H1 (cell line): ENCODE measurements around the gene BBX. TPM values are rescaled to one million over a fixed set of nuclear protein-coding genes. Genes with fewer than 3 reads are reported as not detected.

Experiments used
- CTCF ChIA-PET: fragments of 300-600 bp; sonication (Branson Sonifier 250); formaldehyde crosslinking; loops from one replicate; lab custom pipeline; 2021; ENCODE audit not compliant: partially characterized antibody; lab: Charles Lee
- POLR2A ChIA-PET: fragments of 300-600 bp; sonication (Branson Sonifier 250); formaldehyde crosslinking; loops from one replicate; lab custom pipeline; 2021; ENCODE audit warnings: inconsistent platforms; ENCODE audit not compliant: partially characterized antibody; lab: Charles Lee
- DNase-seq, 2 experiments: peaks; one replicate each; pipeline versions ENCODE4 v3.0.0 to v3.0.0-alpha.2; 2010 to 2022; ENCODE audit warnings: low spot score in 2 of 2, low read depth in 1 of 2, mixed read lengths in 1 of 2
- FAIRE-seq: peaks from 2 replicates; lab custom pipeline; 2011; peaks lifted over from hg19 to GRCh38; lab: Jason Lieb, UNC
- H2AFZ ChIP-seq: 2 replicates; pipeline ENCODE4 v1.8.1; 2012; ENCODE audit warnings: low read length, inconsistent platforms
- H2AK5ac ChIP-seq: 2 replicates; pipeline ENCODE4 v1.6.1; 2013; ENCODE audit warnings: low read depth, low read length
- H2BK120ac ChIP-seq: replicated peaks from 2 replicates; pipeline ENCODE3; 2013; ENCODE audit warnings: low read depth, low read length, inconsistent platforms
- H2BK12ac ChIP-seq: 2 replicates; pipeline ENCODE4 v1.6.1; 2013; ENCODE audit warnings: low read depth, low read length
- H2BK15ac ChIP-seq: 2 replicates; pipeline ENCODE4 v1.6.1; 2013; ENCODE audit warnings: low read length
- H2BK20ac ChIP-seq: 2 replicates; pipeline ENCODE4 v1.6.1; 2013; ENCODE audit warnings: low read length
- H2BK5ac ChIP-seq: 2 replicates; pipeline ENCODE4 v1.6.1; 2013; ENCODE audit warnings: low read depth, low read length
- H3K14ac ChIP-seq: 2 replicates; pipeline ENCODE4 v1.6.1; 2013; ENCODE audit warnings: inconsistent platforms; ENCODE audit not compliant: insufficient read length
- H3K18ac ChIP-seq: 2 replicates; pipeline ENCODE4 v1.6.1; 2013; ENCODE audit warnings: low read length; ENCODE audit errors: extremely low read depth
- H3K23ac ChIP-seq: 2 replicates; pipeline ENCODE4 v1.6.1; 2013; ENCODE audit warnings: inconsistent platforms; ENCODE audit not compliant: insufficient read length
- H3K23me2 ChIP-seq: 2 replicates; pipeline ENCODE4 v1.6.1; 2013; ENCODE audit warnings: low read depth, low read length
- H3K27ac ChIP-seq: 2 replicates; pipeline ENCODE4 v1.6.1; 2011; ENCODE audit warnings: low read depth, low read length, inconsistent platforms
- H3K27me3 ChIP-seq, 4 experiments: replicated peaks in 1 of 4; 1 replicate in 1 of 4; 2 replicates in 3 of 4; pipeline versions ENCODE4 v1.6.1 to v1.8.1; 2011 to 2013; ENCODE audit warnings: low read length in 3 of 4, mild to moderate bottlenecking in 3 of 4, inconsistent platforms in 2 of 4, mixed read lengths in 2 of 4, moderate library complexity in 1 of 4; ENCODE audit not compliant: control insufficient read depth in 3 of 4, insufficient read depth in 3 of 4; ENCODE audit errors: extremely low read depth in 1 of 4
- H3K36me3 ChIP-seq, 4 experiments: 2 replicates each; pipeline versions ENCODE4 v1.6.1 to v1.8.1; 2011 to 2013; ENCODE audit warnings: mild to moderate bottlenecking in 4 of 4, low read length in 3 of 4, moderate library complexity in 2 of 4, control low read depth in 1 of 4, inconsistent platforms in 1 of 4; ENCODE audit not compliant: insufficient read depth in 4 of 4, control insufficient read depth in 2 of 4
- H3K4ac ChIP-seq: replicated peaks from 2 replicates; pipeline ENCODE3; 2013; ENCODE audit warnings: low read length, low read depth, mixed read lengths, inconsistent platforms; ENCODE audit not compliant: insufficient read length
- H3K4me1 ChIP-seq, 4 experiments: replicated peaks in 1 of 4; 1 replicate in 1 of 4; 2 replicates in 3 of 4; pipeline versions ENCODE4 v1.6.1 to v1.8.1; 2011 to 2013; ENCODE audit warnings: low read length in 3 of 4, inconsistent platforms in 2 of 4, mixed read lengths in 1 of 4; ENCODE audit not compliant: insufficient read depth in 4 of 4, control insufficient read depth in 3 of 4
- H3K4me2 ChIP-seq, 2 experiments: 2 replicates each; pipeline versions ENCODE4 v1.6.1 to v1.8.1; 2011 to 2013; ENCODE audit warnings: low read depth in 2 of 2, low read length in 2 of 2, control low read depth in 1 of 2, inconsistent platforms in 1 of 2, mild to moderate bottlenecking in 1 of 2; ENCODE audit not compliant: insufficient read depth in 1 of 2
- H3K4me3 ChIP-seq, 4 experiments: fragments of 200-600, 300-600 bp in 1 of 4; sonication (generic), shearing (Covaris generic), sonication (Bioruptor Twin) in 1 of 4; 2 replicates each; pipeline versions ENCODE4 v1.5.1 to v1.8.1; 2011 to 2016; ENCODE audit warnings: low read length in 4 of 4, low read depth in 3 of 4, control low read depth in 2 of 4, inconsistent platforms in 2 of 4, mild to moderate bottlenecking in 2 of 4, mixed read lengths in 1 of 4, moderate library complexity in 1 of 4; ENCODE audit not compliant: insufficient read depth in 2 of 4; ENCODE audit errors: extremely low read depth in 1 of 4
- H3K56ac ChIP-seq: replicated peaks from 2 replicates; pipeline ENCODE3; 2013; ENCODE audit warnings: low read depth, mild to moderate bottlenecking, mixed read lengths, low read length, inconsistent platforms; ENCODE audit not compliant: insufficient read length
- H3K79me1 ChIP-seq: 2 replicates; pipeline ENCODE4 v1.6.1; 2013; ENCODE audit warnings: low read depth, low read length, control low read depth
- H3K79me2 ChIP-seq, 2 experiments: 2 replicates each; pipeline versions ENCODE4 v1.6.1 to v1.8.1; 2012 to 2013; ENCODE audit warnings: low read length in 2 of 2, mild to moderate bottlenecking in 2 of 2, inconsistent platforms in 1 of 2; ENCODE audit not compliant: insufficient read depth in 2 of 2, control insufficient read depth in 1 of 2
- H3K9ac ChIP-seq, 4 experiments: replicated peaks in 1 of 4; 1 replicate in 1 of 4; 2 replicates in 3 of 4; pipeline versions ENCODE4 v1.6.1 to v1.8.1; 2011 to 2013; ENCODE audit warnings: low read depth in 3 of 4, low read length in 3 of 4, control low read depth in 2 of 4, mild to moderate bottlenecking in 2 of 4, moderate library complexity in 2 of 4, inconsistent platforms in 1 of 4; ENCODE audit errors: extremely low read depth in 1 of 4
- H3K9me3 ChIP-seq, 2 experiments: 2 replicates each; pipeline versions ENCODE4 v1.6.1 to v1.8.1; 2012 to 2013; ENCODE audit warnings: mild to moderate bottlenecking in 2 of 2, moderate library complexity in 2 of 2, control low read depth in 1 of 2, inconsistent platforms in 1 of 2, low read depth in 1 of 2, low read length in 1 of 2, mixed read lengths in 1 of 2; ENCODE audit not compliant: insufficient read depth in 2 of 2
- H4K20me1 ChIP-seq, 2 experiments: replicated peaks in 1 of 2; 2 replicates each; pipeline versions ENCODE3 to v1.8.1; 2011 to 2013; ENCODE audit warnings: inconsistent platforms in 2 of 2, low read length in 2 of 2, mild to moderate bottlenecking in 1 of 2; ENCODE audit not compliant: insufficient read depth in 2 of 2, control insufficient read depth in 1 of 2
- H4K5ac ChIP-seq: 2 replicates; pipeline ENCODE4 v1.6.1; 2013; ENCODE audit warnings: low read length, low read depth, mixed read lengths, inconsistent platforms; ENCODE audit not compliant: insufficient read length
- H4K8ac ChIP-seq: 2 replicates; pipeline ENCODE4 v1.8.0; 2013; ENCODE audit warnings: mild to moderate bottlenecking, moderate library complexity, low read length, inconsistent platforms; ENCODE audit not compliant: insufficient read depth; ENCODE audit errors: extremely low read depth
- H4K91ac ChIP-seq: replicated peaks from 2 replicates; pipeline ENCODE3; 2013; ENCODE audit warnings: low read length, mixed read lengths, inconsistent platforms; ENCODE audit not compliant: insufficient read length
- POLR2A ChIP-seq, 2 experiments: IDR thresholded peaks; 1 replicate in 1 of 2; 2 replicates in 1 of 2; pipeline ENCODE4 v1.6.1; 2011; ENCODE audit warnings: low read depth in 2 of 2, low read length in 2 of 2, mild to moderate bottlenecking in 2 of 2; ENCODE audit errors: control extremely low read depth in 1 of 2
- SP1 ChIP-seq: IDR thresholded peaks from 2 replicates; pipeline ENCODE4 v1.6.1; 2011; ENCODE audit warnings: low read depth, low read length
- WGBS, 2 experiments: shearing (Covaris generic) in 1 of 2; methylation state at CpG; one replicate each; pipeline versions ENCODE4 v1.1.6 to v1.1.7; 2013 to 2015; ENCODE audit warnings: low lambda C conversion rate in 2 of 2, mixed read lengths in 2 of 2, inconsistent platforms in 1 of 2, low coverage in 1 of 2, missing lambda C conversion rate in 1 of 2; ENCODE audit not compliant: insufficient replicate concordance in 2 of 2, insufficient coverage in 1 of 2, insufficient read length in 1 of 2; ENCODE audit errors: extremely low coverage in 1 of 2, missing lambda C conversion rate in 1 of 2; 5-methylcytosine and 5-hydroxymethylcytosine counted together
- polyA plus RNA-seq, 7 experiments: library from polyadenylated mRNA; depleted of rRNA in 3 of 7; stranded (reverse) in 5 of 7; unstranded in 2 of 7; fragments of >200 nt in 5 of 7; fragments of 200-250 nt in 2 of 7; gene quantifications; 1 replicate in 5 of 7; 2 replicates in 1 of 7; 4 replicates in 1 of 7; pipeline versions ENCODE4 v1.2.1 to v1.2.3, GENCODE V29; 2011 to 2013; ENCODE audit warnings: missing spikeins in 2 of 7, mixed read lengths in 2 of 7
- total RNA-seq: library from RNA; stranded (reverse); fragmentation: NEBNext Ultra II Directional; extraction: Animal tissue kit (Norgen Biotek cat#: 25700); gene quantifications from 2 replicates; pipeline ENCODE4 v1.2.1, GENCODE V29; 2021

Gene BBX
- total and polyA plus RNA-seq, 2 of the 8 experiments (the other 6 are each of a cell fraction or from before 2014, with no cell fraction given), result 11.0 to 42.5 TPM

- Histone ChIP-seq H3K56ac (no peak overlapping the region), H3K9ac (no peak overlapping the region), H4K91ac (no peak overlapping the region), H4K5ac (no peak overlapping the region), H4K8ac (no peak overlapping the region), H3K9me3 (no peaks in the 10 kb centered on the region), H2AK5ac (no peak overlapping the region), H3K23ac (no peak overlapping the region), H3K79me2 (peaks cover 0 to 2% of the 10 kb centered on the region in 2 experiments; a peak in 1 of 4 replicates), H3K4me3 (no peak overlapping the region), H3K4me2 (no peak overlapping the region), H3K4me1 (0 out of 7 replicates have a peak, but pooled peaks cover 0 to 2% (median 0%) of the 10 kb centered on the region in 4 experiments), H3K79me1 (no peaks in the 10 kb centered on the region; the same call in 1 of the 2 replicates), H2BK120ac (no peak overlapping the region), H2BK20ac (no peak overlapping the region), H3K14ac (no peak overlapping the region), H2BK12ac (no peak overlapping the region), H3K36me3 (no peaks in the 10 kb centered on the region), H3K27me3 (no peaks in the 10 kb centered on the region), H2AFZ (no peak overlapping the region), H3K18ac (no peak overlapping the region), H2BK5ac (no peak overlapping the region), H2BK15ac (no peak overlapping the region), H4K20me1 (peaks cover 0 to 2% of the 10 kb centered on the region in 2 experiments), H3K23me2 (no peaks in the 10 kb centered on the region), H3K27ac (no peak overlapping the region), H3K4ac (no peak overlapping the region)
- TF ChIP-seq SP1 (no peak), POLR2A (IDR thresholded peaks at IDR 0.05; ENCODE audit: control extremely low read depth in 1 of 2, low read depth in 2 of 2, low read length in 2 of 2) (no peak)
- 91% methylated on average over 4 of the region's 4 CpGs; no CpG with 5 or more reads in 1 of the 2 experiments for WGBS, 2 experiments
- FAIRE-seq, result no peak
- DNase-seq, result no peak
- CTCF ChIA-PET, result interaction anchor here (0.8 to 3.7 kb wide), 7 partner anchors 8 to 108 kb away, joined by 3 to 18 read pairs (median 3); no protein-coding TSS in a partner anchor
- POLR2A ChIA-PET, result no interaction called here
Measured at GRCh38 chr3:107683447-107683846, 160.7 kb downstream of the BBX start.
